Subcutaneous adipose tissue (tissue), 4 donors: ENCODE data around the gene PSMB2. TPM values are rescaled to one million over a fixed set of nuclear protein-coding genes. Genes with fewer than 3 reads are reported as not detected.

ENCODE experiments used
- CTCF ChIP-seq: fragments of 450-650 bp; IDR thresholded peaks from one replicate; pipeline ENCODE4 v1.5.1; 2016; ENCODE audit warnings: low read depth, mild to moderate bottlenecking, control low read depth, antibody characterized with exemption, moderate library complexity
- total RNA-seq, 4 donors: library from RNA; depleted of rRNA; stranded (reverse); fragments of >200 nt; gene quantifications; one replicate each; pipeline ENCODE4 v1.1.0, GENCODE V29; 2016

The PSMB2 gene
- total RNA-seq, 4 donors from 2014 or later: 26.9 to 42.7 (median 30.0) TPM

DNA sequence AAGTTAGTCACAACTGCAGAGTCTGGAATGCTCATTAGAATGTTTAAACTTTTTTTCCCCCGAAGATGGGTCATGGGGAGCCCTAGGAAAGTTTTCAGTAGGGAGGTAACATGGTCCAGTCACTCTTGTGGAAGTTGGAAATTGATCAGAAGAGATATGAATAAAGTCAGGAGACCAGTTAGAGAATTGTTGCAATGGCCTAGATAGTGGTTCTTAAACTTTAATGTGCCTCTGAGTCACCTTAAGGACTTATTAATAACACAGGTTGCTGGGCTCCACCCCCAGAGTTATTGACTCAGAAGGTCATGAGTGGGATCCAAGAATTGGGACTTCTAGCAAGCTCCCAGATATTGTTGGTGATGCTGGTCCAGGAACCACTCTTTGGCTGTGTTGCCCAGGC is 71.4 kb downstream of the PSMB2 start:
- no peak for TF ChIP-seq CTCF

DNA sequence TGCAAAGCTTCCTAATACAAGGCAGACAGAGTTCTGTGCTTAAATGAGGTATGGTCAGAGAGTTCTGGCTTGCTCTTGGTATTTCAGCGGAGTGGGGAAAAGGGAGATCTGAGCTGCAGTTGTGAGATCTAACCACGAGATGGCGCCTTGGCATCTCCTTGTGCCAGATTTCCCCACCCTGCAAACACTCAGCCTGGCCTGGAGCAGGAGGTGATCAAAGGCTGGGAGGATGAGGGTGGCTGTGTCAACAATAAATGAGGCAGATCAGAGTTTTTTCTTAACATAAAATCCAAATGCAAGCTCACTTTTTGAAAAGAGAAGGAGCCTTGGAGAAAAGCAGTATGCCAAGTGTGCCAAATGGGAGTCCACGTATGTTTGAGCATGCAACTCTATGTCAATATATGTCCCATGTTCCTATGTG is 72.3 kb downstream of the PSMB2 start:
- TF ChIP-seq CTCF: no peak

DNA sequence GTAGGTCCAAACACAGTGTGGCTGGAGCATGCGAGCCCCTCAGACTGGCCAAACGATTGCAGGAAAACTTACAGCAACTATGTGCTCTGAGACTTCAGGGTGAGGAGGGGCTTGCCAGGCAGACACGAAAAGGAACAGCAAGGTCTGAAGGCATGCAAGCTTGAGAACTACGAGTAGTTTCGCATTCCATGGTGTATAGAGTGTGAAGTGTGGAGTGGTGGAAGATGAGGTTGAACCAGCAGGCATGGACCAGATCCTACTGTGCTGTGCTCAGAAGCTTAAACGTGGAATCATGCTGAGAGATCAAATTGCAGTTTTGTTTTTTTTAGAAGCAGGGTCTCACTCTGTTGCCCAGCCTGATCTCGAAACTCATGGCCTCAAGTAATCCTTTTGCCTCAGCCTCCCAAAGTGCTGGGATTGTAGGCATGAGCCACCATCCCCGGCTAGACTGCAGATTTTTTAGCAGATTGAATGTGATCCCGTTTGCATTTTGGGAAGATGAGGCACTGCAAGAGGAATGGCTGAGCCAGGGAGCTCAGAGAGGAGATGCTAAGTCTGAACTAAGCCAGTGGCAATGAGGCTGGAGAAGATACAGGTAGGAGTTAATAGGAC is 73.3 kb downstream of the PSMB2 start:
- TF ChIP-seq CTCF: no peak

DNA sequence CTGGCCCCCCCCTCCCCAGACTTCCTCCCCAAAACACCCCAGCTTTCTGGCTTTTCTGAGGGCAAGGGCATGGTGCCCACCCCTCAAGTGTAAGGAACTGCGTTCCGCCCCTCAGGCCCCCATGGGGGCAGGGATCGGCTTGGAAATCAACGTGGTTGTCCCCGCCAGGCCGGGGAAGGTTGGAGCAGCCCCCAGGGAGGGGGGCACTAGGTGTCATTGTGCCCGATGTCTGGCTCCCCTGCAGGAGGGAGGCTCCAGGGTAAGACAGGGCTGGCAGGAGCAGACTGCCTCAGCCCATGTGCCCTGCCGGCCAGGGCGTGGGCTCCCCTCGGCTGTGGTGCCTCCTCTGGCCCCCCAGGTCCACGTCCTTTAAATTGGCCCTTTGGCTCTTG is 75.6 kb downstream of the PSMB2 start:
- TF ChIP-seq CTCF: no peak

DNA sequence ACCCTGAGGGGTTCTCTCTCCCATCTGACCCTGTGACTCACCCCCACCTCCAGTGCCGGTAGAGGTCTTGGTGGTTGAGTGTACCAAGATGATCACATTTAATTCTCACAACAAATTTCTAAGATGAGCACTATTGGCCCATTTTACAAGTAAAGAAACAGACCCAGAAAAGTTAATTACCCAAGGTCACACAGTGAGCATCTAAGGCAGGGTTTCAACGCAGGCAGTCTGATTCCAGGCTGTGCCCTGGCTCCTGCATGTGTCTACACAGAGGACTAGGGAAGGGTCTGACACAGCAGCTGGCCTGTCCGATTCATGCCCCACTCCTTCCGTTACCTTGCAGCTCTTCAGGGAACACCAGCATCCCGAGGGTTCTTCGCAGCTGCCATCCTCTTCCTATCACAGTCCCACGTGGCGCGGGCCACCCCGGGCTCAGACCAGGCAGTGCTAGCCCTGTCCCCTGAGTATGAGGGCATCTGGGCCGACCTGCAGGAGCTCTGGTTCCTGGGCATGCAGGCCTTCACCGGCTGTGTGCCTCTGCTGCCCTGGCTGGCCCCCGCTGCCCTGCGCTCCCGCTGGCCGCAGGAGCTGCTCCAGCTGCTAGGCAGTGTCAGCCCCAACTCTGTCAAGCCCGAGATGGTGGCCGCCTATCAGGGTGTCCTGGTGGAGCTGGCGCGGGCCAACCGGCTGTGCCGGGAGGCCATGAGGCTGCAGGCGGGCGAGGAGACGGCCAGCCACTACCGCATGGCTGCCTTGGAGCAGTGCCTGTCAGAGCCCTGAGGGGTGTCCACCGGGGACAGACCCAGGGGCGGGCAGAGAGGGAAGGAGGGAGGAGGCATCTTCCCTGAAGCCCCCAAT is 76.2 kb downstream of the PSMB2 start:
- no peak for TF ChIP-seq CTCF

GRCh38 chr1:35564037-35564883 is 77.1 kb downstream of the PSMB2 start:
- TF ChIP-seq CTCF: no peak

- no peak for TF ChIP-seq CTCF
Measured at GRCh38 chr1:35563166-35563565, 78.2 kb downstream of the PSMB2 start.
